Peyer's patch (tissue), 4 donors: Measurements from ENCODE around the gene CNOT8.

ENCODE experiments used
- POLR2A ChIP-seq, 2 donors: fragments of 450-650 bp; IDR thresholded peaks; one replicate each; pipeline ENCODE4 v1.5.1; 2017; ENCODE audit warnings: antibody characterized with exemption in 2 of 2, mild to moderate bottlenecking in 2 of 2, moderate library complexity in 2 of 2
- TF ChIP-seq, protein P1 (sequence below), 6 experiments: fragments of 450-650 bp in 4 of 6; fragments of 200-600 bp in 2 of 6; sonication (generic) in 1 of 6; IDR thresholded peaks; one replicate each; pipeline ENCODE4 v1.5.1; 2017 to 2019; ENCODE audit warnings: antibody characterized with exemption in 6 of 6, mild to moderate bottlenecking in 3 of 6, moderate library complexity in 1 of 6

DNA sequence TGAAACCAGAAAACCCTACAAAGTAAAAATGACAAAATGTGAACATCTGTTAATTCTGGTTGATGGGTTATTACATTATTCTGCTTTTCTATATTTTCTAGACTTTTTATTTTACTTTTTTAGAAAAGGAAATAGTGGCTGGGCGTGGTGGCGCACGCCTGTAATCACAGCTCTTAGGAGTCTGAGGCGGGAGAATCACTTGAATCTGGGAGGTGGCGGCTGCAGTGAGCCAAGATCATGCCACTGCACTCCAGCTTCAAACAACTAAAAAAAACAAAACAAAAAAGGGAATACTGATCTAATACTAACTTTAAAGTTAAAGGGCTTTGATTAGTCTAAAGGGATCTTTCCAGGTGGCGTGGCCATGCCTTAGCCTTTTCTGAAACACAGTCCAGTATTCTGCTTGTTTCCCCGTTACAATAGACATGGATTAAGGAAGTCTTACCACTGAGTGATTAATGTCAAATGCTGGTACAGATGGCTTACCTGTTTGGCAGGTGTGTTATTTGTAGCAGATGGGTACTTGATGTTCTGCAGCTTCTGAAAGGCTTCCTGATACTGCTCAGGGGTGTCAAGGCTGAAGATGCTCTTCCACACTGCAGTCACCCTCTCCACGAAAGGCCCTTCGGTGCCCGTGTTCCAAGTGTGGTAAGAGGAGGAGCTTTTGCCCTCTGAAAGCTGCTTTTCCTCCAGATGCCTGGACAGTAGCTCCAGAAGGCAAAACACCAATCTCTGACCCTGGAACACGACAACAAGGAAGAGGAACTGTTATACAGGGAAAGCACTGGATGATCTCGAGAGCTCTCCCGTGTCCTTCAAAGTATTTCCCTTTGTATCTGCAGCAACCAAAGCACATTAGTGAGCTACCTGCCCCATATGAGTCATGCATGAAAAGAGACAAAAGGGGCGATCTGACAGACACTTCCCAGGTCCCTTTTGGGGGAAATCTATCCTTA lies 37.5 kb downstream of the CNOT8 start:
- TF ChIP-seq, protein P1, sequence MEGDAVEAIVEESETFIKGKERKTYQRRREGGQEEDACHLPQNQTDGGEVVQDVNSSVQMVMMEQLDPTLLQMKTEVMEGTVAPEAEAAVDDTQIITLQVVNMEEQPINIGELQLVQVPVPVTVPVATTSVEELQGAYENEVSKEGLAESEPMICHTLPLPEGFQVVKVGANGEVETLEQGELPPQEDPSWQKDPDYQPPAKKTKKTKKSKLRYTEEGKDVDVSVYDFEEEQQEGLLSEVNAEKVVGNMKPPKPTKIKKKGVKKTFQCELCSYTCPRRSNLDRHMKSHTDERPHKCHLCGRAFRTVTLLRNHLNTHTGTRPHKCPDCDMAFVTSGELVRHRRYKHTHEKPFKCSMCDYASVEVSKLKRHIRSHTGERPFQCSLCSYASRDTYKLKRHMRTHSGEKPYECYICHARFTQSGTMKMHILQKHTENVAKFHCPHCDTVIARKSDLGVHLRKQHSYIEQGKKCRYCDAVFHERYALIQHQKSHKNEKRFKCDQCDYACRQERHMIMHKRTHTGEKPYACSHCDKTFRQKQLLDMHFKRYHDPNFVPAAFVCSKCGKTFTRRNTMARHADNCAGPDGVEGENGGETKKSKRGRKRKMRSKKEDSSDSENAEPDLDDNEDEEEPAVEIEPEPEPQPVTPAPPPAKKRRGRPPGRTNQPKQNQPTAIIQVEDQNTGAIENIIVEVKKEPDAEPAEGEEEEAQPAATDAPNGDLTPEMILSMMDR (IDR thresholded peaks at IDR 0.05): no peak
- no peak for TF ChIP-seq POLR2A (IDR thresholded peaks at IDR 0.05)
